NCI-H2227 treated with DMSO at 0.1 percent for 48 hours (cell line): ENCODE data around the gene STARD6.
"Not testable (repeated sequence)": the region's sequence is repeated elsewhere in the genome, so short reads cannot be mapped to it uniquely, and the experiment has no call there.

Experiments
- DNase-seq: peaks from one replicate; lab custom pipeline; 2025; lab: John Stamatoyannopoulos, UW

Gene STARD6

GRCh38 chr18:54338230-54338629, 19.4 kb downstream of the STARD6 start:
- DNase-seq: no peak

- DNase-seq: no peak
Measured at GRCh38 chr18:54335638-54336173, 22.0 kb downstream of the STARD6 start.

- peak; percentile 4 for DNase-seq
Measured at GRCh38 chr18:54330768-54331548, 26.7 kb downstream of the STARD6 start.

- DNase-seq: no peak
Measured at GRCh38 chr18:54329787-54330186, 27.9 kb downstream of the STARD6 start.

- DNase-seq: no peak
Measured at GRCh38 chr18:54327818-54328217, 29.8 kb downstream of the STARD6 start.

- DNase-seq: no peak
Measured at GRCh38 chr18:54323970-54324369, 33.7 kb downstream of the STARD6 start.

GRCh38 chr18:54323561-54323960, 34.1 kb downstream of the STARD6 start:
- no peak for DNase-seq

GRCh38 chr18:54316071-54316820, 41.4 kb downstream of the STARD6 start:
- no peak for DNase-seq

GRCh38 chr18:54309564-54309963, 48.1 kb downstream of the STARD6 start:
- DNase-seq: not testable (repeated sequence)

GRCh38 chr18:54303408-54303807, 54.2 kb downstream of the STARD6 start:
- DNase-seq: no peak

- DNase-seq: not testable (repeated sequence)
Measured at GRCh38 chr18:54298991-54299390, 58.7 kb downstream of the STARD6 start.

- DNase-seq: no peak
Measured at GRCh38 chr18:54296062-54296461, 61.6 kb downstream of the STARD6 start.

- DNase-seq: no peak
Measured at GRCh38 chr18:54294274-54294673, 63.4 kb downstream of the STARD6 start.

- DNase-seq: no peak
Measured at GRCh38 chr18:54284981-54285785, 72.5 kb downstream of the STARD6 start.

GRCh38 chr18:54284535-54284934, 73.1 kb downstream of the STARD6 start:
- no peak for DNase-seq

GRCh38 chr18:54280220-54280569, 77.5 kb downstream of the STARD6 start:
- DNase-seq: no peak

- DNase-seq: no peak
Measured at GRCh38 chr18:54279477-54280219, 78.0 kb downstream of the STARD6 start.

GRCh38 chr18:54278615-54279014, 79.0 kb downstream of the STARD6 start:
- DNase-seq: no peak

GRCh38 chr18:54277899-54278298, 79.8 kb downstream of the STARD6 start:
- no peak for DNase-seq
